GM08714 (cell line): ENCODE data around the gene SLC16A8.

Experiments used
- H3K4me3 ChIP-seq: fragments of 200-500 bp; sonication (Bioruptor generic); 2 replicates; pipeline ENCODE4 v1.5.1; 2014; ENCODE audit warnings: mild to moderate bottlenecking, low read length, inconsistent platforms
- ZNF274 ChIP-seq: IDR thresholded peaks from 2 replicates; pipeline ENCODE4 v1.6.1; 2012; ENCODE audit warnings: mild to moderate bottlenecking, low read depth, low read length

Gene SLC16A8

DNA sequence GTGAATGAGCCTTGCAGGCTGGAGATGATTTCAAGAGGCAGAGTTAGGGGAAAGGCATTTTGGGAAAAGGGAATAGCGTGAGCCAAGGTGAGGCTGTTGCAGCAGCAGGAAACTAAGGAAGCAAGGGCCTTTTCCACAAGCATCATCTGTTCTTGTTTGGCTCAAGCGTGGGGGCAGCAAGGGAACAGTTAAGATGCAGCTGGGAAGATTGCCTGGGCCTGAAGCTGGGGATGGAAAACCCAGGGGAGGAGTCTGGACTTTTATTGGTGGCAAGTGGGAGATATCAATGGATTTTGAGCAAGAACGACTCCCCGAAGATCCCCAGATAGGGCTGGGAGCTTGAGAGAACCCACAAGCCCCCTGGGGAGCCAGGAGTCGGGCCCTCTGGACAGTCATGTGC lies 54.1 kb downstream of the SLC16A8 start:
- no peak for TF ChIP-seq ZNF274
- H3K4me3 ChIP-seq, result no peak overlapping the region

DNA sequence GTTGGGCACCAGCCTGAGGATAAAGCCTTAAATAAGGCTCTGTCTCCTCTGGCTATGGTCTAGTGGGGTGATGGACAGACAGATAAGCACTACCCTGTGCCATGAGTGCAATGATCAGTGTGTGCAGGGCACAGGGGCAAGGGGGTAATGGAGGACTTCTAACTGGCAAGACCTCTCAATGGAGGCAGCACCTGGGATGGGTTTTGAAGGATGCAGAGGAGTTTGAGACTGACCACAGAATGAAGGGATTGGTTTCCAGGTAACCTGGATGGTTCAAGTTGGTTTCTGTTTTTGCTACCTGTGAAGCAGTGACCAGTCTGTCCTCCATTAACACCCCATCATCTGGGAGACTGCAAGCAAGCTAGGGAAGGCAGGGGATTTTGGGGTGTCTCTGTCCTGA lies 54.6 kb downstream of the SLC16A8 start:
- no peak overlapping the region for H3K4me3 ChIP-seq
- no peak for TF ChIP-seq ZNF274

DNA sequence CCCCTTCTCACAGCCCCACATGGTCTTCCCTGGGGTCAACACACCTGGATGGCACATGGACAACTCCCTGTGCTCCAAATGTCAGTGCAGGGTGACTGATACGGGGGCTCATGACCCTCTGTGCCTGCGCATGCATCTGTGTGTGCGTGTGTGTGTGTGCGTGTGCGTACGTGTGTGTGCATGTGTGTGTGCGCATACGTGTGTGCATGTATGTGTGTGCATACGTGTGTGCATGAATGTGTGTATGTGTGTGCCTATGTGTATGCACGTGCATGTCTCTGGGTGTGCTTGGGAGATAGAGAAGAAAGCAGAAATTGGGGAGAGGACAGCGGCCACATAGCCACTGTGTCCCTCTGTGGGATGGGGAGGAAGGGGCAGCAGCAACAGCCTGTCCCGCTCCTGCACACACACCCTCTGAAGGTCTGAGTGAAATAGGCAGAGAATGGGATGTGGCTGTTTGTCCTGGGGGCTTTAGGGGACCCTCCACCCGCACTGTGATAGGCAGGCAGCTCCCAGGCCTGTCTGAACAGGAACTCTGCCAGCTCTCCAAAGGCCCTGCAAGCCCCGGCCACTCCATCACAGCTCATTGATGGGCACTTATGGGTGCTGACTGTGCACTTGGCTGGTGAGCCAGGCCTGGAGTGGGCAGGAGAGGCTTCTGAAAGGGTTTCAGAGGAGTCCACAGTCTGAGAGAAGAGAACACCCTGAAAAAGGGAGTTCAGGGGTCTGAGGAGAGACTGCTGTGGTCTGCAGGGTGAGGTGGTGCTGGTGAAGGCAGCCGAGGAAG lies 55.4 kb downstream of the SLC16A8 start:
- no peak for TF ChIP-seq ZNF274
- no peak overlapping the region for H3K4me3 ChIP-seq
